ENCODE measurements around the gene C4BPA. TPM values are rescaled to one million over a fixed set of nuclear protein-coding genes. Genes with fewer than 3 reads are reported as not detected.

The C4BPA gene
- total RNA-seq, 1 donor from 2014 or later, result not detected

GRCh38 chr1:207102659-207103058 is 1.4 kb upstream of the C4BPA start:
- no peak overlapping the region for H3K4me3 ChIP-seq (ENCODE audit: low read depth, low read length)
- DNase-seq (ENCODE audit: low read depth), result no peak
- TF ChIP-seq, protein P1, sequence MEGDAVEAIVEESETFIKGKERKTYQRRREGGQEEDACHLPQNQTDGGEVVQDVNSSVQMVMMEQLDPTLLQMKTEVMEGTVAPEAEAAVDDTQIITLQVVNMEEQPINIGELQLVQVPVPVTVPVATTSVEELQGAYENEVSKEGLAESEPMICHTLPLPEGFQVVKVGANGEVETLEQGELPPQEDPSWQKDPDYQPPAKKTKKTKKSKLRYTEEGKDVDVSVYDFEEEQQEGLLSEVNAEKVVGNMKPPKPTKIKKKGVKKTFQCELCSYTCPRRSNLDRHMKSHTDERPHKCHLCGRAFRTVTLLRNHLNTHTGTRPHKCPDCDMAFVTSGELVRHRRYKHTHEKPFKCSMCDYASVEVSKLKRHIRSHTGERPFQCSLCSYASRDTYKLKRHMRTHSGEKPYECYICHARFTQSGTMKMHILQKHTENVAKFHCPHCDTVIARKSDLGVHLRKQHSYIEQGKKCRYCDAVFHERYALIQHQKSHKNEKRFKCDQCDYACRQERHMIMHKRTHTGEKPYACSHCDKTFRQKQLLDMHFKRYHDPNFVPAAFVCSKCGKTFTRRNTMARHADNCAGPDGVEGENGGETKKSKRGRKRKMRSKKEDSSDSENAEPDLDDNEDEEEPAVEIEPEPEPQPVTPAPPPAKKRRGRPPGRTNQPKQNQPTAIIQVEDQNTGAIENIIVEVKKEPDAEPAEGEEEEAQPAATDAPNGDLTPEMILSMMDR (conservative IDR thresholded peaks at IDR 0.05; ENCODE audit: low read depth, low read length), result no peak

DNA sequence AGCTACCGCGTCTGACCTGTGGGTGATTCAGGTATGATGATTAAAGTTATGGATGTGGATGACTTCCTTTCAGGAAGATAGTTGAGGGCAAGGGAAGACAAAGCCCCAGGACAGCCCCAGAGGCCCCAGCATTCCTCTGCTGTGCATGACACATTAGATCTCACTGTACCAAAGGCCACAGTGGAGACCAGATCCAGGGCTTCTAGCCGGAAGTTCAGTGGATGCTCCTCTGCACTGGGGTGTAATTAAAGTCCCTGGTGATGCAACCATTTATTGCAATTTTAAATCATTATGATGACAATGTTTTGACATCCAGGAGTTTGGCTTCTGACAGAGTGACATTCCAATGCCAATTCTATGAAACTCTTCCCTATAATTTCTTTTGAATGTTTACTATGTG is 5.0 kb downstream of the C4BPA start:
- no peak for DNase-seq (ENCODE audit: low read depth)
- TF ChIP-seq, protein P1 (conservative IDR thresholded peaks at IDR 0.05; ENCODE audit: low read depth, low read length), result no peak
- no peak overlapping the region for H3K4me3 ChIP-seq (ENCODE audit: low read depth, low read length)

DNA sequence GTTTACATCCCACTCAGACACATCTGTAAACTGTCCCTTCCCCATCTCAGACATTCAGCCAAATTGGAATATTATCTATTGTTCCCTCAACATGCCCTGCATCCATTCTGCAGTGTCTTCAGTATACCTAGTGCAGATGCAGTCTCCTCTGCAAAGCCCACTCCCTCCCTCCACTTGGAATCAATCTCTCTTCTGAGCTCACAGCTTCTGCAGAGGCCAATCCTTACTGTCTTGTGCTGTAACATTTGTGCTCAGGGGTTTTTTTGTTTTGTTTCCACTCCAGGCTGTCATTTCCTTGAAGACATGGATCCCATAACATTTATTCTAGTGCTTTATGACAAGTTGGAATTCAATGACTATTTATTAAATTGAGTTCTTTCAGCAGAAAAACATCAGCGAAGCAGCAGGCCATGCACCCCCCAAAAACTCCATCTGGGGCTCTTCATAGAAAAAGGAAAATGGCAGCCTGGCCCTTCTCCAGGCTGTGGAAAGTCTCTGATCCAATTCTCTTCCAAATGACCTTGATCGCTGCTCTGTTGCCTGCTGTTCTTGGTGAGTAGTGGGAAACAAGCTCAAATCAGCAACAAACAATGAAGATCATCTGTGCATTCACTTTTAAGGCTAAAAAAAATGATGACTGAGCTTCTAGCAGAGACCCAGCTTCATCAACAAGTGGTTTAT is 8.7 kb downstream of the C4BPA start:
- TF ChIP-seq, protein P1 (conservative IDR thresholded peaks at IDR 0.05; ENCODE audit: low read depth, low read length), result no peak

GRCh38 chr1:207115269-207115668 is 11.2 kb downstream of the C4BPA start:
- H3K4me3 ChIP-seq (ENCODE audit: low read depth, low read length), result no peak overlapping the region
- TF ChIP-seq, protein P1 (conservative IDR thresholded peaks at IDR 0.05; ENCODE audit: low read depth, low read length), result no peak
- no peak for DNase-seq (ENCODE audit: low read depth)

More for the DNA sequence above, 8.7 kb downstream of the C4BPA start:
- H3K4me3 ChIP-seq (ENCODE audit: low read depth, low read length), result no peak overlapping the region
- DNase-seq (ENCODE audit: low read depth), result no peak

GRCh38 chr1:207124389-207124788 is 20.4 kb downstream of the C4BPA start:
- H3K4me3 ChIP-seq (ENCODE audit: low read depth, low read length), result no peak overlapping the region
- TF ChIP-seq, protein P1 (conservative IDR thresholded peaks at IDR 0.05; ENCODE audit: low read depth, low read length), result no peak
- DNase-seq (ENCODE audit: low read depth), result no peak

GRCh38 chr1:207128336-207128921 is 24.4 kb downstream of the C4BPA start:
- TF ChIP-seq, protein P1 (conservative IDR thresholded peaks at IDR 0.05; ENCODE audit: low read depth, low read length), result no peak
- DNase-seq (ENCODE audit: low read depth), result no peak
- no peak overlapping the region for H3K4me3 ChIP-seq (ENCODE audit: low read depth, low read length)

DNA sequence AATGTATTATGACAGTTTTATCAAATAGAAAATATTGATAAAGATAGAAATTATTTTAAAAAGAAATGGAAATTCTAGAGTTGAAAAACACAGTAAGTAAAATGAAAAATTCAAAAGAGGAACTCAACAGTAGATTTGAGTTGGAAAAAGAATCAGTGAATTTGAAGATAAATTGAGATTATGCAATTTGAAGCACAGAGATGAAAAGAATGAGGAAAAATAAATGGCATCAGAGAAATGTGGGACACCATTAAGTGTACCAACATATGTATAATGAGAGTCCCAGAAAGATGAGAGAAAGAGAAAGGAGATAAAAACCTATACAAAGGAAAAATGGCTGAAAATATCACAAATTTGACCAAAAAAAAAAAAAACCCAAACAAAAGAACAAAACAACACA is 25.0 kb downstream of the C4BPA start:
- TF ChIP-seq, protein P1 (conservative IDR thresholded peaks at IDR 0.05; ENCODE audit: low read depth, low read length), result no peak
- H3K4me3 ChIP-seq (ENCODE audit: low read depth, low read length), result no peak overlapping the region
- no peak for DNase-seq (ENCODE audit: low read depth)
